GM18861 (cell line): ENCODE data around the gene RTL10.

Source experiments
- ATAC-seq: cut with Tn5 transposase; IDR thresholded peaks from one replicate; pipeline ENCODE4 v1.9.1; 2021; ENCODE audit not compliant: unreplicated experiment

RTL10 gene

DNA sequence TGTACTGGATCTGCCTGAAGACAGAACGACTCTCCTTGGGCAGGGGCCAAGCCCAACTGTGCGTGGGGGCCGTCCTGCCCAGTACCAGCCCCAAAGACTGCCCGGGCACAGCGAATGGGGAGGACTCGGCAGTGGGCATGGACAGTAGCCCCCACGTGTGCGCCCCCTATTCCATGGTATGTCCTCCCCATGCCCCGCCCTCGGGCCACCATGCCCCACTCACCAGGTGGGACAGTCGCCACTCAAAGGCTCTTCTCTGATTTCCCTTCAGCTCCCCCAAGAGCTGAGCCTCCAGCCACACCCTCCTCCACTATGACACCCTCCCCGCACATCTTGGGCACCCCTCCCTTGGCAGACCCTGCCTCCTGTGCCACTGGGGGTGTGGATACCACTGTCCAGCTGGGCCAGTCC, 43.5 kb downstream of the RTL10 start:
- ATAC-seq, result no peak

GRCh38 chr22:19810381-19811201, 44.1 kb downstream of the RTL10 start:
- no peak for ATAC-seq

- ATAC-seq, result no peak
Measured at GRCh38 chr22:19809741-19810140, 44.9 kb downstream of the RTL10 start.

DNA sequence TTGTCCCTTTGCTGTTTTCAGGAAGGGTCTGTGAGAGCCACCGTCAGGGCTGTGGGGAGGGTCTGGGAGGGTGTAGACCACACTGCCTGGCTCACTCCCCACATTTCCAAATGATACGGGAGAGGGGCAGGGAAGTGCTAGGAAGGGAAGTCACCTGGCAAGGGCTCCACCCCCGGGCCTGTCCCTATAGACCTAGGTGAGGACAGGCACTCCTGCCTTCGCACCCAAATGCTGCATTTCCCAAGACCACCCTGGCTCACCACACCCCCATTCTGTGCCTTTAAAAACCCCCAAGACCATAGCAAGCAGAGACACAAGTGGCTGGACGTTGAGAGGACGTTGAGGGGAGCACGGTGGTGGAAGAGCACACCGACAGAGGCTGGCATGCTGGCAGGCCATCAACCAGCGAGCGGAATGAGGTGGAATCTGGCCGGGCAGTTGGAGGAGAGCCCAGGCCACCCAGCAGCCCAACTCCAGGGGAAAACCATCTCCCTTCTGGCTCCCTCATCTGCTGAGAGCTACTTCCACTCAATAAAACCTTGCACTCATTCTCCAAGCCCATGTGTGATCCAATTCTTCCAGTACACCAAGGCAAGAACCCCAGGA, 45.7 kb downstream of the RTL10 start:
- no peak for ATAC-seq

DNA sequence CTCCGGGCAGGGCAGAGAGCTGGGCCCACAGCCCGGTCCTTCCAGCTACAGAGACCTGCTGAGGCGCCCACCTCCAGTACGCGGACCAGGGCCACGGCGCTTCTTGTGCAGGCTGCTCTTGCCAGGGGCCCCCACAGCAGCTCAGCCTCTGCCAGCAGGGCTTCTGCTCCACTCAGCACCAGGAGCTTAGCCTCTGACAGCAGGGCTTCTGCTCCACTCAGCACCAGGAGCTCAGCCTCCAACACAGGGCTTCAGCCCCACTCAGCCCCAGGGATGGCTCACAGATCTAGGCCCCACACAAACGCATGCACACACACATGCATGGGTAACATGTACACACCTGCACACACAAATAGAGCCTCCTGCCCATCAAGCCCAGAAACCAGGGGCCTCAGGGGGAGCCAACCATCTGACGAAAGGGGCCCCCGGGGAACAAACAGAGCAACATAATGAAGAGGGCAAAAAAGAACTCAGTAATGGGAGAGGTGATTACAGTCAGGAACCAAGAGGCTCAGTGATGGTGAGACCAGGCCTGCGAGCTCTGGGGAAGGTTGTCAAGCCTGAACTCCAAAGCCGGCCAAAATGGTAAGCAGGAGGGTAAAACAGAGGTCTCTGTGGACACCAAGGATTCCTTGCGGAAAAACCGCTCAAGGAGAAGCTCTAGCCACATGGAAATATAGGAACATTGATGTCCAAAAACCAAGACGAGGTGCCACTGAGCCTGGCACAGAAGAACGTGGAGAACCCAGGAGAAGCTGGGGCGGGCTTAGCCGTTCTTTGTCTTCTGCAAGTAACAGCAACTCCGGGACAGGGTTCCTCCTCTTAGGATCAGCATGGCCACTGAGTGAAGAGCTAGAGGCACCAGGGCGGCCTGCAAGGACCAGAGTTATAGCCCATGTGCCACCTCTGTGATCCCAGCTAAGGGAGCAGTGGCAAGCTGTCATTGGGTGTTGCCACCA, 46.5 kb downstream of the RTL10 start:
- no peak for ATAC-seq

GRCh38 chr22:19807161-19807913, 47.3 kb downstream of the RTL10 start:
- no peak for ATAC-seq

- no peak for ATAC-seq
Measured at GRCh38 chr22:19806213-19807160, 48.2 kb downstream of the RTL10 start.

DNA sequence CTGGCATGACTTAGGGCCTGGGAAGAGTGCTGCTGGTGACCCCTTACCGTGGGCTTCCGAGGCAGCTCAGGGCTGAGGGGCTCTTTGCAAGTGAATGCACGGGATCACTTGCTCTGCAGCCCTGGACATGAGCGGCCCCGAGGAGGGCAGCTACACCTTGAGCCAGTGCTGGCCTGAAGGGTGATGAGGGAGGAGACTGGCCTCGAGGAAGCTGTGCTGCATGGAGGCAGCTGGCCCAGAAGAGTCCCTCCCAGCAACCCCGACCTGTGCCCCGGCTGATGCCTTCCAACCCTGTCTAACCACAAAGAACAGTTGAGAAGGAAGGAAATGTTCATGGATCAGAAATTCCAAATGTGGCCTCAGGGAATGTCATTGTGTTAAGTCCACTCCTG, 48.9 kb downstream of the RTL10 start:
- no peak for ATAC-seq
